Fibroblast of mammary gland (primary cell): Measurements from ENCODE around the gene ITPK1.

Experiments
- DNase-seq: peaks from one replicate; pipeline ENCODE4 v3.0.0-alpha.2; 2010; ENCODE audit warnings: low read depth
- H3K4me3 ChIP-seq: 2 replicates; pipeline ENCODE4 v1.5.1; 2011; ENCODE audit warnings: low read depth, mild to moderate bottlenecking, low read length, moderate library complexity; ENCODE audit not compliant: control insufficient read depth
- CTCF ChIP-seq: conservative IDR thresholded peaks from 2 replicates; pipeline ENCODE4 v1.5.1; 2011; ENCODE audit warnings: low read depth, low read length, inconsistent platforms; ENCODE audit not compliant: control insufficient read depth, insufficient read depth

ITPK1 gene

DNA sequence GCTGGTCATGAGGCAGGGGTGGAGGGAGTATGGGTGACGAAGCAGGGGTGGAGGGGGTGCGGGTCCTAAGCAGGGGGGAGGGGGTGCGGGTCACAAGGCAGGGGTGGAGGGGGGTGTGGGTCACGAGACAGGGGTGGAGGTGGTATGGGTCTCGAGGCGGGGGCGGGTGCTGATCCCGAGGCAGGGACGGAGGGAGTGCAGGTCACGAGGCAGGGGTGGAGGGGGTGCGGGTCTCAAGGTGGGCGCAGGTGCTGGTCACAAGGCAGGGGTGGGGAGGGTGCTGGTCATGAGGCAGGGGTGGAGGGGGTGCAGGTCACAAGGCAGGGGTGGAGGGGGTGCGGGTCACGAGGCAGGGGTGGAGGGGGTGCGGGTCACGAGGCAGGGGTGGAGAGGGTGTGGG is 56.5 kb downstream of the ITPK1 start:
- DNase-seq = no peak
- no peak for TF ChIP-seq CTCF
- no peak overlapping the region for H3K4me3 ChIP-seq

GRCh38 chr14:93057586-93058280 is 58.0 kb downstream of the ITPK1 start:
- no peak for DNase-seq
- no peak for TF ChIP-seq CTCF
- H3K4me3 ChIP-seq = no peak overlapping the region

GRCh38 chr14:93056840-93057585 is 58.7 kb downstream of the ITPK1 start:
- TF ChIP-seq CTCF = no peak
- H3K4me3 ChIP-seq = no peak overlapping the region
- no peak for DNase-seq

DNA sequence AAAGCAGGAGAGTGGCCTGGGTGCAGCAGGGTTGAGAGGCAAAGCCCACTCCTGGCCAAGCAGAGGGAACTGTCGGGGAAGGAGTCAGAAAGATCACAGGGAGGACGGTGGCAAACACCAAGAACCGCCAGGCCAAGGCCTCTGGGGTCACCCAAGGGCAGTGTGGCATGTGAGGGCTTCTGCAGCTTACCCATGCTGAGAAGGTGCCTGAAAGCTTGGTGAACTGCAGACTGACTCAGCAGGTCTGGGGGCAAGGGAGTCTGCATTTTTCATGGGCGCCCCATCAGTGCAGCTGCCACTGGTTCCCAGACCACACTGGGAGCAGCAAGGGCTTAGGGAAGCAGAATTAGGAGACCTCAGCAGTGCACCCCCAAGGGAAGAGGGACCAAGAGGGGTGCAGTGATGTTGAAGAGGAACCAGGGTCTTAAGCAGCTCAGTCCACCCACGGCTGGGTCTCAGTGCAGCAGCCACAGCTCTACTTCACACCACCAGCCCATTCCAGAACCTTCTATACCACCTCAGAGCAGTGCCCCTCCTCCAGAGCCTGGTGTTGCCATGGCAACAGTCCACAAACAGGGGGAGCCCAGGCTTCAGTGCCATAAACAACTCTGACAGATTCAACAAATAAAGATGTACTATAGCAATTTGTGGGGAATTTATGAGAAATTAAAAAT is 59.4 kb downstream of the ITPK1 start:
- no peak for TF ChIP-seq CTCF
- DNase-seq = no peak
- H3K4me3 ChIP-seq = no peak overlapping the region

- no peak for TF ChIP-seq CTCF
- DNase-seq = no peak
Measured at GRCh38 chr14:93055651-93056115, 60.0 kb downstream of the ITPK1 start.

DNA sequence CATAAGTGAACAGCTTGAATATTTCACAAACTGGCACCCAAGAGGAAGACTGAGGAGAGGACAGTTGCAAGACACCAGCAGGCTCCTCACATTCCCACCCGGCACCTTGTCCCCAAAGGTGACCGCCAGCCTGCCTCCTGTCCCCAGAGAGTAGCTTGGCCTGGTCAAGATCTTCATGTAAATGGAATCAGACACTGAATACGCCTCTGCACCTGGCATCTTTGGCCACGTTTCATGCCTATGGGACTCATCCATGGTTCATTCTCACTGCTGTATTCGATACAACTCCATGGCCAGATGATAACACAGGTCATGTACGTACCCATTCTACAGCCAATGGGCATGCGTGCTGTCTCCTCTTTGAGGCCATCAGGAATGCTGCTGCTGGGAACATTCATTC is 60.8 kb downstream of the ITPK1 start:
- TF ChIP-seq CTCF = no peak
- DNase-seq = no peak
- no peak overlapping the region for H3K4me3 ChIP-seq

More at GRCh38 chr14:93055651-93056115, 60.0 kb downstream of the ITPK1 start:
- no peak overlapping the region for H3K4me3 ChIP-seq
